IPS-20b (cell line): ENCODE data around the gene KCNS3.

ENCODE experiments used
- H3K27ac ChIP-seq: one replicate; pipeline ENCODE4 v1.5.1; 2013; ENCODE audit warnings: low read length
- H3K27me3 ChIP-seq: 2 replicates; pipeline ENCODE4 v1.6.1; 2013; ENCODE audit warnings: mild to moderate bottlenecking, low read length, inconsistent platforms; ENCODE audit not compliant: insufficient read depth
- H3K36me3 ChIP-seq: 2 replicates; pipeline ENCODE4 v1.6.1; 2013; ENCODE audit warnings: low read depth, mild to moderate bottlenecking, inconsistent platforms, low read length, moderate library complexity; ENCODE audit not compliant: insufficient read depth
- H3K4me1 ChIP-seq: 2 replicates; pipeline ENCODE4 v1.6.1; 2013; ENCODE audit warnings: mild to moderate bottlenecking, control low read depth, inconsistent platforms, low read length, moderate library complexity; ENCODE audit not compliant: insufficient read depth
- H3K4me3 ChIP-seq: 2 replicates; pipeline ENCODE4 v1.5.1; 2013; ENCODE audit warnings: mild to moderate bottlenecking, low read length, inconsistent platforms
- H3K9ac ChIP-seq: 2 replicates; pipeline ENCODE4 v1.6.1; 2013; ENCODE audit warnings: low read depth, mild to moderate bottlenecking, inconsistent platforms, low read length, moderate library complexity
- H3K9me3 ChIP-seq: 2 replicates; pipeline ENCODE4 v1.6.1; 2013; ENCODE audit warnings: mild to moderate bottlenecking, low read depth, low read length, inconsistent platforms; ENCODE audit not compliant: insufficient read depth

Gene KCNS3

GRCh38 chr2:17879137-17879912 is 858 bp downstream of the KCNS3 start:
- Histone ChIP-seq H3K27ac (no peak overlapping the region), H3K4me3 (peak overlapping the region; percentile 84), H3K9ac (peak overlapping the region; percentile 76; the same call in 1 of the 2 replicates)

GRCh38 chr2:17879913-17880274 is 1.4 kb downstream of the KCNS3 start:
- Histone ChIP-seq H3K27ac (no peak overlapping the region), H3K9me3 (no peaks in the 10 kb centered on the region), H3K4me1 (peaks cover 11% of the 10 kb centered on the region; the same call in 1 of the 2 replicates), H3K36me3 (no peaks in the 10 kb centered on the region), H3K4me3 (peak overlapping the region; percentile 84), H3K27me3 (peaks cover 50% of the 10 kb centered on the region), H3K9ac (peak overlapping the region; percentile 76; the same call in 1 of the 2 replicates)

More at GRCh38 chr2:17879137-17879912, 858 bp downstream of the KCNS3 start:
- Histone ChIP-seq H3K27me3 (peaks cover 53% of the 10 kb centered on the region), H3K9me3 (no peaks in the 10 kb centered on the region), H3K4me1 (peaks cover 11% of the 10 kb centered on the region; the same call in 1 of the 2 replicates), H3K36me3 (no peaks in the 10 kb centered on the region)

- Histone ChIP-seq H3K36me3 (no peaks in the 10 kb centered on the region), H3K27ac (peak overlapping the region; percentile 34), H3K9ac (peak overlapping the region; percentile 27; the same call in 1 of the 2 replicates), H3K4me1 (peaks cover 11% of the 10 kb centered on the region), H3K9me3 (no peaks in the 10 kb centered on the region; the same call in 1 of the 2 replicates), H3K4me3 (peak overlapping the region; percentile 33; the same call in 1 of the 2 replicates), H3K27me3 (no peaks in the 10 kb centered on the region)
These were observed 14.5 kb downstream of the KCNS3 start for GRCh38 chr2:17892770-17893534.

- Histone ChIP-seq H3K9me3 (no peaks in the 10 kb centered on the region; the same call in 1 of the 2 replicates), H3K27ac (no peak overlapping the region), H3K27me3 (no peaks in the 10 kb centered on the region), H3K4me1 (peaks cover 11% of the 10 kb centered on the region), H3K9ac (no peak overlapping the region), H3K4me3 (no peak overlapping the region), H3K36me3 (no peaks in the 10 kb centered on the region)
These were observed 15.5 kb downstream of the KCNS3 start for GRCh38 chr2:17894005-17894404.

- Histone ChIP-seq H3K9me3 (no peaks in the 10 kb centered on the region; the same call in 1 of the 2 replicates), H3K9ac (no peak overlapping the region), H3K4me3 (no peak overlapping the region), H3K36me3 (no peaks in the 10 kb centered on the region), H3K27ac (no peak overlapping the region), H3K27me3 (no peaks in the 10 kb centered on the region), H3K4me1 (peaks cover 11% of the 10 kb centered on the region)
These were observed 16.1 kb downstream of the KCNS3 start for GRCh38 chr2:17894556-17894955.

GRCh38 chr2:17899871-17900270 is 21.4 kb downstream of the KCNS3 start:
- Histone ChIP-seq H3K4me3 (no peak overlapping the region), H3K27me3 (no peaks in the 10 kb centered on the region)

GRCh38 chr2:17901246-17901645 is 22.8 kb downstream of the KCNS3 start:
- no peaks in the 10 kb centered on the region for H3K27me3 ChIP-seq

More at GRCh38 chr2:17899871-17900270, 21.4 kb downstream of the KCNS3 start:
- Histone ChIP-seq H3K9me3 (no peaks in the 10 kb centered on the region; the same call in 1 of the 2 replicates), H3K4me1 (no peaks in the 10 kb centered on the region), H3K9ac (no peak overlapping the region), H3K27ac (no peak overlapping the region), H3K36me3 (no peaks in the 10 kb centered on the region)

DNA sequence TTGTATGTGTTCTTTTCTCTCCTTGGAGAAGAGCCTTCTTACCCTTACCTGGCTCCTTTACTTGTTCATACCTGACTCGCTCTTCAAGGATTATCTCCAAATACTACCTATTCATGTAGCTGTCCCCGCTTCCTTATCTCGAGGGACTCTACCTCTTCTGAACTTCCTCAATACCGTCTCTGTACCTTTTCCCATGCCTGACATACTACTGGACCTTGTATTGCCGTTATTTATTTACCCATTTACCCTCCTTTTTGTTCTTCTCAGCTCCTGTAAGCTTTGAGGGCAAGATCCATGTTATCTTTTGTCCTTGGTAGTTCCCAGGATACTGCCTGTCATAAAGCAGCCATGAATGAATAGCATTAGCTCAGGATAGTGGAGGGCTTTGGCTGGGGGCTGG is 32.5 kb downstream of the KCNS3 start:
- Histone ChIP-seq H3K4me3 (no peak overlapping the region), H3K36me3 (no peaks in the 10 kb centered on the region), H3K4me1 (peaks cover 10% of the 10 kb centered on the region), H3K9ac (no peak overlapping the region), H3K27ac (no peak overlapping the region), H3K9me3 (no peaks in the 10 kb centered on the region; the same call in 1 of the 2 replicates), H3K27me3 (no peaks in the 10 kb centered on the region)

More at GRCh38 chr2:17901246-17901645, 22.8 kb downstream of the KCNS3 start:
- H3K36me3 ChIP-seq: no peaks in the 10 kb centered on the region
- no peak overlapping the region for H3K9ac ChIP-seq
- H3K27ac ChIP-seq: no peak overlapping the region
- no peak overlapping the region for H3K4me3 ChIP-seq
- H3K4me1 ChIP-seq: no peaks in the 10 kb centered on the region
- H3K9me3 ChIP-seq: no peaks in the 10 kb centered on the region; the same call in 1 of the 2 replicates

DNA sequence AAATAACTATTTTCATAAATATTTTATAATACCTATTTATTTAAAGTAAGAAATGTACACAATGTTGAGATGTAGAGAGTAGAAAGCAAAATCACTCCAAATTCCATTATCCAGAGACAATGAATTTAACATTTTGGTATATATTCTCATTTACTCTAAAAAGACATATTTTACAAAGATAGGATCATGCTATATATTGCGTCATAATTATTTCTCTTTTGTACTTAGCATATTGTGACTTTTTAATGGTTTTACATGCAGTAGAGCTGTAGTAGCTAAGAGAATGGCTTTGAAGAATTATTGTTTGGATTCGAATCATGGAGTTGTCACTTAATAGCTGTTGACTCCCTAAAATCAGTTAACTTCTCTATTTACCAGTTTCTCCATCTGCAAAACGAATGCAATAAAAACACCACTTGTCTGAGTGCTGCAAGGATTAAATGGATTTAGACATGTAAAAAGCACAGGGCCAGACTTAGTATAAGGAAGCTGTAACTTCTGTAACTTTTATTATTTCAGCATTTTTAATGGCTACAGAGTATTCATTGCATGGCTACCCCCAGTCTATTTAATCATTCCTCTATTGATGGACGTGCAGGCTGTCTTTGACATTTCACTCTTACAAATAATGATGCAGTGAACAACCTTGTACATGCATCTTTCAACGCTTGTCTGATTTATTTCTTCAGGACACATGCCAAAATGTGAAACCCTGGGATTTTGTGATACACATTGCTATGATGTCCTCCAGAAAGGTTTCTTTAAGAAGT is 33.2 kb downstream of the KCNS3 start:
- H3K9ac ChIP-seq: no peak overlapping the region
- H3K9me3 ChIP-seq: no peaks in the 10 kb centered on the region; the same call in 1 of the 2 replicates
- H3K4me1 ChIP-seq: peaks cover 10% of the 10 kb centered on the region
- no peaks in the 10 kb centered on the region for H3K36me3 ChIP-seq
- no peak overlapping the region for H3K27ac ChIP-seq
- H3K27me3 ChIP-seq: no peaks in the 10 kb centered on the region
- no peak overlapping the region for H3K4me3 ChIP-seq

DNA sequence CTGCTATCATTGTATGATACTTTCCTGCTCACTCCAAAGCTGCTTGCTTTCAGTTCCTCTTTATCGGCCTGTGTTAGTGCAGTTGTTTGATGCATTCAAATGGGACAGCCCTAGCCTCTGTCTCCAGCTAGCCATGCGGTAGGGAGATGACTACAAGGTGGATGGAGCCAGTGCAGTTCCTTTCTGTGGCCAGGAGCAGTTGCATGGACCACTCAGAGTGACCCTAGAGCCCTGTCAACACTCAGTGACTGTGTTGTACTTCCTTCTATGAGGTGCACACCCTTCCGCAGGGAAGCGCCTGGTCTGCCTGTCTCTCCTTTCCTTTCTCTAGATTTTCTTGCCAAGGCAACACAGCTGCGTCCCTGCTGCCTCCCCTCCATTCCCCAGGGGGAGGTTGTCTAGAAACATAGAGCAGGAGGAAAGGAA is 33.8 kb downstream of the KCNS3 start:
- Histone ChIP-seq H3K36me3 (no peaks in the 10 kb centered on the region), H3K27ac (no peak overlapping the region), H3K9me3 (no peaks in the 10 kb centered on the region; the same call in 1 of the 2 replicates), H3K4me3 (no peak overlapping the region), H3K4me1 (peaks cover 10% of the 10 kb centered on the region), H3K9ac (no peak overlapping the region), H3K27me3 (no peaks in the 10 kb centered on the region)

GRCh38 chr2:17915099-17915498 is 36.6 kb downstream of the KCNS3 start:
- Histone ChIP-seq H3K27me3 (no peaks in the 10 kb centered on the region), H3K4me1 (peaks cover 10% of the 10 kb centered on the region), H3K9ac (no peak overlapping the region), H3K27ac (no peak overlapping the region), H3K36me3 (no peaks in the 10 kb centered on the region), H3K9me3 (no peaks in the 10 kb centered on the region), H3K4me3 (no peak overlapping the region)
